Urothelium cell line (cell line): Measurements from ENCODE around the gene PROZ.
"Not testable (repeated sequence)": the region's sequence is repeated elsewhere in the genome, so short reads cannot be mapped to it uniquely, and the experiment has no call there.

Experiments used
- DNase-seq: peaks from one replicate; pipeline ENCODE4 v3.0.0; 2011; ENCODE audit warnings: low spot score, mixed read lengths
- FAIRE-seq: peaks from 2 replicates; lab custom pipeline; 2011; peaks lifted over from hg19 to GRCh38; lab: Jason Lieb, UNC

PROZ gene, protein sequence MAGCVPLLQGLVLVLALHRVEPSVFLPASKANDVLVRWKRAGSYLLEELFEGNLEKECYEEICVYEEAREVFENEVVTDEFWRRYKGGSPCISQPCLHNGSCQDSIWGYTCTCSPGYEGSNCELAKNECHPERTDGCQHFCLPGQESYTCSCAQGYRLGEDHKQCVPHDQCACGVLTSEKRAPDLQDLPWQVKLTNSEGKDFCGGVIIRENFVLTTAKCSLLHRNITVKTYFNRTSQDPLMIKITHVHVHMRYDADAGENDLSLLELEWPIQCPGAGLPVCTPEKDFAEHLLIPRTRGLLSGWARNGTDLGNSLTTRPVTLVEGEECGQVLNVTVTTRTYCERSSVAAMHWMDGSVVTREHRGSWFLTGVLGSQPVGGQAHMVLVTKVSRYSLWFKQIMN

DNA sequence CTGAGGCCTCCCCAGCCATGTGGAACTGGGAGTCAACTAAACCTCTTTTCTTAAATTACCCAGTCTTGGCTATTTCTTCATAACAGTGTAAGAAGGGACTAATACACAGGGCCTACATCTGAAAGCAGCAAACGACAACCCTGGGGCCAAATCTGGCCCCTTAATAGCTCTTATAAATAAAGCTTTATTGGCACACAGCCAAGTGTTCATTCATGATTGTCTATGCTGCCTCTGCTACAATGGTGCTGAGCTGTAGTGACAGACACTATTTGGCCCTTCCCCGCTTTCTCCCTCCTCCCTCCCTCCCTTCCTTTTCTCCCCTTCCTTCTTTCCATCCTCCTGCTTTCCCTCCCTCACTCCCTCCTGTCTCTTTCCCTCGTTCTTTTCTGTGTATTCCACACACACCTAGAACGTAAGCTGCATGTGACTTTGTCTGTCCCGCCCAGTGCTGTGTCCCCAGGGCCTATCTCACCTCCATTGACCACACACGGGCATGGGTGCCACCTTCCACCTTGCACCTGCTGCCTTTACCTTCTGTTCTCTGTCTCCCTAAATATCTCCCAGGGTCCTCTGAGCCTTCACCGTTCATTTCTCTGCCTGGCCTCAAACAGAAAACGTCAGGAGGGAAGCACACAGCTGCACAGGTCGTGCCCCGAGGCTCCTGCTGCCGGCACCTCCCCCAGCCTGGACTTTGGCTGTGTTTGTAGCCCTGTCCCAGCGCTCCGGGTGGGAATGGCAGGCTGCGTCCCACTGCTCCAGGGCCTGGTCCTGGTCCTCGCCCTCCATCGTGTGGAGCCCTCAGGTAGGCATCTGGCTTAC, at the start of gene PROZ:
PROZ (plus strand) TSS at position 720 of the 819 bp plus-strand sequence; CDS start at position 733, 13 bp downstream.
- FAIRE-seq (peak; percentile 44), DNase-seq (no peak)

DNA sequence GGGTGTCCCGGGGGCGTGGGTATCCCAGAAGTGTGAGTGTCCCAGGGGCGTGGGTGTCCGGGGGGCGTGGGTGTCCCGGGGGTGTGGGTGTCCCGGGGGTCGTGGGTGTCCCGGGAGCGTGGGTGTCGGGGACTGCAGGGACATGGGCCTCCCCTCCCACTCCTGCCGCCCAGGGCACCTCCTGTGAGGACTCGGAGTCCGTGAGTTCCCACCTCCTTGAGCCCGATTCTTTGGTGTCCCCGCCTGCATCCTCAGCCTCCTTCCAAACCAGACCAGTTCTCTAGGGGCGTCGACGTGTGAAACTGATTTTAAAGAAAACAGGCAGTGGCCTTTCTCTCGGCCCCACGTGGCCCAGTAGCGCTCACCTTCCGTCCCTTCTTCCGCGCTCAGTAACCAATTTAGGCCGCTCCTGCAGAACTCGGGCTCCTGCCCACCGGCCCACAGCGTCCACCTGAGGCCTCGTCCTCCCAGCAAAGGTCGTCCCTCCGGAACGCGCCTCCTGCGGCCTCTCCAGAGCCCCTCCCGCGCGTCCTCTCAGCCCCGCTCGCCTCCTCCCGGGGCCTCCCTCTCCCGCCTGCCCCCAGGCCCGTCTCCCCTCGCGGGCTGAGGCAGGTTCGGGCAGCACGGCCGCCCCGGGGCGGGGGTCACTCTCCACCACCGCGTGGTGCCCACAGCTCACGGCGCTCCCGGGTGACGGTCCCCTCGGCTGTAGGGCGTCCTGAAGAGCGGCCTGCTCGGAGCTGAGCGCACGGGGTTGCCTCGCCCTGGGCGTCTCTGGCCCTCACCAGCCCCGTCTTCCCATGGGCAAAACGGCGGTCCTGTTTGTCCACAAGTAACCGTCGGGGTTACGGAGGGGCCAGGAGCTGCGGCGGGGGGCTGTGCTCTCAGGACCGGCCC, 49.0 kb upstream of the PROZ start:
- FAIRE-seq (no peak), DNase-seq (no peak)

DNA sequence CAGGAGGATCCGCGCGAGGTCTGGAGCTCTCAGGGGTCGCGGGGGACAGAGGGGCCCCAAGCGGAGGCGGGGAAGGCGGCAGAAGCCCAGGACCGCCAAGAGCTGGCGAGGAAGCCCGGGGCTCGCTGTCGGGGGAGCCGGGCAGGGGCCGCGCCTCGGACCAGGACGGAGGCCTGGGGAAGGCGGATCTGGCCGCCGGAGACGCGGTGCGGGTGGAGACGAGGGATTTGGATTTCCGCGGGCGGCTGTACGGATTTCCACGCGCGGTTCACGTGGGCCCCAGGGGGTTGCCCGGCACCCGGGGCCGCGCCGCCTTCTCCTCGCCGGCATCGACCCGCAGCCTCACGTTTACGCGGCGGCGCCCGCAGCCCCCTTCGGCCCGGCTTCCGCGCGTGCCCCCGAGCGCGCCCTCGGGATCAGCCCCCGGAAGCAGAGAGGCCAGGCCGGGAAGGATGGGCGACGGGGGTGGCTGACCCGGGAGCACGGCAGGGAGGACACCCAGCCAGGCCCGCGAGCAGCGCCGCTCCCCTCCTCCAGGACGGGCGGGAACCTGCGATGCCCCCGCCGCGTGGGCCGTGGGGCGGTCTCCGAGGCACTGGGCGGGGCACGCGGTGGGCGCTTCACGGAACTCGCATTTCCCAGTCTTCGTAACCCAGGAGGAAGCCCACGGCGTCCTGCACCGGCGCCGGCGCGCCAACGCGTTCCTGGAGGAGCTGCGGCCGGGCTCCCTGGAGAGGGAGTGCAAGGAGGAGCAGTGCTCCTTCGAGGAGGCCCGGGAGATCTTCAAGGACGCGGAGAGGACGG, 48.2 kb upstream of the PROZ start:
- DNase-seq (no peak), FAIRE-seq (no peak)

DNA sequence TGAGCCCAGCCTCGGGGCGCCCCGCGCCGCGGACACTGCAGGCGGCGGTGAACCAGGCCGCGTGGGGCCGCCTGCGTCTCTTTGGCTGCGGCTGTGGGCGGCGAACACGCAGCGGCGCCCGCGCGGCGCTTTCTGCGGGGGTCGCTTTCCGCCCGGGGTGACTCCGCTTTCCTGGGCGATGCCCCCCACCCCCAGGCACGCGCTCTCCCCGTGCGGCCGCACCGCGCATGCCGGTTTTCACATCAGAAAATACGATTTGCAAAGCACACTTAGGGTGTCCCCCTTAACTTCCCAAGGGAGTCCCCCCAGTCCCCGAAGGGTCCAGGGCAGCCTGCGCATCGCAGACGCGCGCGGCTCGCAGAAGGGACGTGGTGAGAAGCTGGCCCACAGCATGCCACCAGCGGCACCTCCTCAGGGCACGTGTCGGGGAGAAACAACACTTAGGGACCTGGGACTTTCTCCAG, 47.6 kb upstream of the PROZ start:
- no peak for DNase-seq
- no peak for FAIRE-seq

DNA sequence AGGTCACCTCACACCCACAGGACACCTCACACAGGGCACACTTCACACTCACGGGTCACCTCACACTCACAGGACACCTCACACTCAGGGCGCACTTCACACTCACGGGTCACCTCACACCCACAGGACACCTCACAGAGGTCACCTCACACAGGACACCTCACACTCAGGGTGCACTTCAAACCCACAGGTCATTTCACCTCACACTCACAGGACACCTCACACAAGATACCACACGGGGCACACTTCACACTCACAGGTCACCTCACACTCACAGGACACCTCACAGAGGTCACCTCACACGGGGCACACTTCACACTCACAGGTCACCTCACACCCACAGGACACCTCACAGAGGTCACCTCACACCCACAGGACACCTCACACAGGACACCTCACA, 46.6 kb upstream of the PROZ start:
- not testable (repeated sequence) for DNase-seq, FAIRE-seq

DNA sequence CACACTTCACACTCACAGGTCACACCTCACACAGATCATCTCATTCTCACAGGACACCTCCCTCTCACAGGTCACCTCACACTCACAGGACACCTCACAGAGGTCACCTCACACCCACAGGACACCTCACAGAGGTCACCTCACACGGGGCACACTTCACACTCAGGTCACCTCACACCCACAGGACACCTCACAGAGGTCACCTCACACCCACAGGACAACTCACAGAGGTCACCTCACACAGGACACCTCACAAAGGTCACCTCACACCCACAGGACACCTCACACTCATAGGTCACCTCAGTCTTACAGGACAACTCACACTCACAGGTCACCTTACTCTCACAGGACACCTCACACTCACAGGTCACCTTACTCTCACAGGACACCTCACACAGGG, 46.0 kb upstream of the PROZ start:
- peak; percentile 99 for FAIRE-seq
- not testable (repeated sequence) for DNase-seq

DNA sequence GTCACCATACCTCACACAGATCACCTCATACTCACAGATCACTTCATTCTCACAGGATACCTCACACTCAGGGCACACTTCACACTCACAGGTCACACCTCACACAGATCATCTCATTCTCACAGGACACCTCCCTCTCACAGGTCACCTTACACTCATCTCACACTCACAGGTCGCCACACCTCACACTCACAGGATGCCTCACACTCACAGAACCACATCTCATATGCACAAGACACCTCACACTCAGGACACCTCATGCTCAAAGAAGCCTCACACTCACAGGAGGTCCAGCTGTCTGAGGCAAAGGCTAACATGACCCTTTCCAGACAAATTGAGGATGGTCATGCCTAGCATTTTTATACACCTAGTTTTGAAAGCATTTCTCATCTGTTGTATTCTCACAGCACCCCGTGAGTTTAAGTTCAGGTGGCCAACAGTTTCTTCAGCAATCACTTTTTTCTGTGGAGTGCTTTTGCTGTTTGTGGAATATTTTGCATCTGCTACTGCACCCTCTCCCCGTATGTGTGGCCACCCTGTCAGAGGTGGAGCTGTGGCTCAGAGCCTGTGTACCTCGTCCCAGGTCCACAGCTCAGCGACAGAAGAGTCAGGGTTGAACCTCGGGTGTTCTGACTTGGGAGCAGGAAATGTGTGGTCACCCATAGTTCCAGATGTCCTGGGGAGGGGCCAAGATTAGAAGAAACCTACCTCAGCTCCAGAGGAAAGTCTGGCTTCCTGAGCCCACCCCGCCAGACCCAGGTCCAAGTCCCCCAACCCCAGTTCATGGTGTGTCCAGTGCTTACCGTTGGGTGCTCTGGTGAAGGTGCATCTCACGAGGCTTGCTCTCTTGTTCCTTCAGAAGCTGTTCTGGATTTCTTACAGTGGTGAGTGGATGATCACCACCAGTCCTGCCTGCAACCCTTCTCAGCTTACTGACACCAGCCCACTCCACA, 45.3 kb upstream of the PROZ start:
- no peak for FAIRE-seq
- no peak for DNase-seq

DNA sequence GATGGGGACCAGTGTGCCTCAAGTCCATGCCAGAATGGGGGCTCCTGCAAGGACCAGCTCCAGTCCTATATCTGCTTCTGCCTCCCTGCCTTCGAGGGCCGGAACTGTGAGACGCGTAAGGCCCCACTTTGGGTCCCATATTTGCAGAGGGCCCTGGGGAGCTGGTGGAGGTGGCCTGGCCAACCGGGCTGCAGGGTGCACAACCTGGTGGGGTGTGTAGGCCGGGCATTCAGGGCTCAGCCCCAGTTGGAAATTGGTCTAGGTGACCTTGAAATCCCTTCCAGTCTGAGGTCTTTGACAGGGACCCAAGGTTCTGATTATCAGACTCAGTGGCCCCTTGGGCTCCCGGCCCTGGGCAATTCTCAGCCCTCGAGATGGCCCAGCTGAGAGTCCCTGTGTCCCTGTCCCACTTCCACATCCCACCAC, 44.6 kb upstream of the PROZ start:
- DNase-seq (no peak), FAIRE-seq (no peak)

DNA sequence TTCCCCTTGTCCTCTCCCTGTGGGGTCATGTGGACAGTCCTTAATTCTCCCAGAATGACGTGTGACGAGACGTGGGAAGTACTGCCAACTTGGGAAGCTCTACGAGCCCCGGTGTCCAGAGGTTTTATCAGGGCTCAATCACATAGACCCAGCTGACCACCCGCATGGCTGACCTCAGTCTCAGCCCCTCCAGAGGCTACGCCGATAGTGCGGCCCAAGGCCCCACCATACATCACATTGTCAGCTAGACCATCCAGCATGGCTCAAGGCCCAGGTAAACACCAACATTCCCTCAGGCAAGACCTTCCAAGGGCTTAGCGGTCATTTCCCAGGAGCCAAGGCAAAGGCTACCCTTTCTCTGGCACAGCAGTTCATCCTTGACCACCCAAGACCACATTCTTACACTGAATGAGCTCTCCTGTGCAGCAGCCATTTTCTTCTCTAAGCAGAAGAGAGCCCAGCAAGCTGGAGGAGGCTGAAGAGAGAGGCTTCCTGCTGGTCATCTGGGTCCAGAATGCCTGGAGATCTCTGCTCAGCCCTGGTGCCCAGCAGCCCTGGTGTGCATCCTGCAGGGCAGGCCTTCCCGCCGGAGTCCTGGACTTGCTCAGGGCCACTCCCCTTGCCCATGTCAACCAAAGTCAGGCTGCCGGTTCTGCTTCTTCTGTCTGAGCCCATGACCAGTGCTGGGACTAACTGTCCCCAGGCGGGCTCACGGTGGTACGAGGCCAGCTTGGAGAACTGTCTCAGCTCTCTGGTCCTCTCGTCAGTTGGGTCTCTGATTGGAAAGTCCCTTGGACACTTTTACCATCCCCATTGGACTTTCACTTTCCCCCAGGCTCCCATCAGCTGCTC, 43.7 kb upstream of the PROZ start:
- no peak for FAIRE-seq
- DNase-seq = no peak

DNA sequence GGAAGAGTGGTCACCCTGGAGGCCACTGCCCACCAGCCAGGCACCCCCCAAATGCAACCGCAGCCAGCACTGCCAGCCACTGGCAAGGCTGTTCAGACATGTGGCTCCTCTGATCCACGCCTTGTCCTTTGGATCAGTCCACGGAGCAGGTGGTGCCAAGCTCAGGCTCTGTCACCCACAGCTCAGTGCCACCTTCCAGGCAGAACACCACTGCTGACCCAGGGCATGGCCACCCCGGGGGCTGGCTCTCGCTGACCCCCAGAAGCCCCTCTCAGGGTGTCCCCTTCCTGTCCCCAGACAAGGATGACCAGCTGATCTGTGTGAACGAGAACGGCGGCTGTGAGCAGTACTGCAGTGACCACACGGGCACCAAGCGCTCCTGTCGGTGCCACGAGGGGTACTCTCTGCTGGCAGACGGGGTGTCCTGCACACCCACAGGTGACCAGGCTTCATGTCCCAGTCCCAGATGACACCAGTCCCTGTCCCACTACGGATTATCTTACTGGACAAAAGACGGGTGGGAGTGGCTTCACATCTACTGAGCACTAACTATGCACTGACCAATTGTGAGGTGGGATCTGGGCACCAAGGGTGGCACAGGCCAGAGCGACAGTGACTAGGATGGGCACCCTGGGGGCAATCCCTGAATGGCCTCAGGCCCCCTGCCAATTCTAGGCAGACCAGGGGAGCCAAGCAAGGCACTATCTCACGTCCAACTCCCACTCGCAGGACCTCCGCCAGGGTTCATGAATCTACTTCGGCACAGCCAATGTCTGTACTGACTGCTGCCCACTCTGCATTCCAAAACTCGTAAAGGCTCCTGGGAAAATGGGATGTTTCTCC, 42.9 kb upstream of the PROZ start:
- DNase-seq (no peak), FAIRE-seq (peak; percentile 61)

DNA sequence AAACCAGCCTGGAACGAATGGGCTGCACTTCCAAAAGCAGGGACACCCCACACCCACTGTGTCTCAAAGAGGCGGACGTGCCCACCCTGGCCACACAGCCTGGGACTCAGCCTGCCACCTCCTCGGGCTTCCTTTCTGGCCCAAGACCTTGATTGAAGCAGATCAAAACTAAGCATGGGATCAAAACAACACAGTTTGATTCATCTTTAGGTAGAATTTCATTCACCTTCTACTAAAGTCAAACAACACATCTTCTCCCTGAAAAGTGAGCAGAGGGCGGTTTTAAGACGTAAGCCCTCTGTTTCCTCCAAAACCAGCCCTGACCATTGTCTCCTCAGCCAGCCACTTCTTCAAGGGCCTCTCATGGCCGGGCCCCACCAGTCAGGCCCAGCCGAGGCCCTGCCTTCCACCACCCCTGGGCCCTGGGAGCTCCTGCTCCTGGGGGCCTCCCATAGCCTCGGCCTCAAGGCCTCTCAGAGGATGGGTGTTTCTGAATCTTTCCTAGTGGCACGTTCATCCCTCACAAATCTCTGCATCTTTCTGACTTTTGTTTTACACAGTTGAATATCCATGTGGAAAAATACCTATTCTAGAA, 42.1 kb upstream of the PROZ start:
- no peak for FAIRE-seq

DNA sequence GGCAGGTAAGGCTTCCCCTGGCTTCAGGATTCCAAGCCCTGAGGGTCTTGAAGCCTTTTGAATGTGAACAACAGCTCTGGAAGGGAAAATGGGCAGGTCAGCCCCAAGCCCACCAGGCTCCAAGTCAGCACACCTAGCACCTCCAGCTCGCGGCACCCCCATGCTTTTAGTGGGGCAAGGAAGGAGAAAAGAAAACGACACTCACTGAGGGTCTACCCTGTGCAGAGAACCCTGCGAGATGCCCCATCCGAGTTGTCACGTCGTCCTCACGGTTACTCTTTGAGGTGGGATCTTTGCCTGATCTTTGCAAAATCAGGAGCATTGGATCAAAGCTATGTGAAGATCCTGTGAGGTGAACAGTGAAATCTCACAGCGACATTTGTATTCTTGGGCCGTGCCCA, 41.6 kb upstream of the PROZ start:
- no peak for FAIRE-seq
- no peak for DNase-seq

More for the DNA sequence above, 42.1 kb upstream of the PROZ start:
- DNase-seq = no peak

DNA sequence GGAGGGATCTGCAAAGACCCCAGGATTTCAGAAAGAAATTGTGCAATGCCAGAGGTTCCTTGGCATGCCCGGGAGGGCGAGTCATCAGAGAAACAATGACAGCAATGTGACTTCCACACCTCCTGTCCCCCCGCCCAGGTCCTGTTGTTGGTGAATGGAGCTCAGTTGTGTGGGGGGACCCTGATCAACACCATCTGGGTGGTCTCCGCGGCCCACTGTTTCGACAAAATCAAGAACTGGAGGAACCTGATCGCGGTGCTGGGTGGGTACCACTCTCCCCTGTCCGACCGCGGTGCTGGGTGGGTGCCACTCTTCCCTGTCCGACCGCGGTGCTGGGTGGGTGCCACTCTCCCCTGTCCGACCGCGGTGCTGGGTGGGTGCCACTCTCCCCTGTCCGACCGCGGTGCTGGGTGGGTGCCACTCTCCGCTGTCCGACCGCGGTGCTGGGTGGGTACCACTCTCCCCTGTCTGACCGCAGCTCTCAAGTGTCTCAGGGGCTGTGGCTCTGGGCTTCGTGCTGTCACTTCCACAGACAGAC, 41.0 kb upstream of the PROZ start:
- peak; percentile 44 for DNase-seq
- FAIRE-seq = peak; percentile 83

DNA sequence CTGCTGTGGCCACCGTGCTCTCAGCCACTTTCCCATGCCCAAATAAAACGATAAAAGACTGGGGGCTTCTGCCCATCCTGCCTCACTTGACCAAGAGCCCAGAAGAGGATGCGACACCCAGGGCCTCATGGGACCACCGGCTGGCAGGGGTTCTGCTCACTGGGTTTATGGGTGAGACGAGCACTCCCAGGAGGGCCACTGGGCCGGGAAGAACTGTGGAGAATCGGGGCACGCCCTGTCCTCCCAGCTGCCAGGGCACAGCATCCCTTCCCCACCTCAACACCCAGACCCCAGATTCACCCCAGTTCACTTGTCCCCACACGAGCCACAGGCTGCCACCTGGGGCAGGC, 40.6 kb upstream of the PROZ start:
- DNase-seq = no peak
- no peak for FAIRE-seq

DNA sequence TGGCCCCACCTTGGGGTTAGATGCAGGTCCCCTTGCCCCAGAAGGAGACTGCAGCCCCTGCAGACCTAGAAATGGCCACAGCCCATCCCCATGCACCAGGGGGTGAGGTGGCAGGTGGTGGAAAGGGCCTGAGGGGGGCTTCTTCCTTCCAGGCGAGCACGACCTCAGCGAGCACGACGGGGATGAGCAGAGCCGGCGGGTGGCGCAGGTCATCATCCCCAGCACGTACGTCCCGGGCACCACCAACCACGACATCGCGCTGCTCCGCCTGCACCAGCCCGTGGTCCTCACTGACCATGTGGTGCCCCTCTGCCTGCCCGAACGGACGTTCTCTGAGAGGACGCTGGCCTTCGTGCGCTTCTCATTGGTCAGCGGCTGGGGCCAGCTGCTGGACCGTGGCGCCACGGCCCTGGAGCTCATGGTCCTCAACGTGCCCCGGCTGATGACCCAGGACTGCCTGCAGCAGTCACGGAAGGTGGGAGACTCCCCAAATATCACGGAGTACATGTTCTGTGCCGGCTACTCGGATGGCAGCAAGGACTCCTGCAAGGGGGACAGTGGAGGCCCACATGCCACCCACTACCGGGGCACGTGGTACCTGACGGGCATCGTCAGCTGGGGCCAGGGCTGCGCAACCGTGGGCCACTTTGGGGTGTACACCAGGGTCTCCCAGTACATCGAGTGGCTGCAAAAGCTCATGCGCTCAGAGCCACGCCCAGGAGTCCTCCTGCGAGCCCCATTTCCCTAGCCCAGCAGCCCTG, 40.0 kb upstream of the PROZ start:
- DNase-seq (no peak), FAIRE-seq (no peak)
